Measurements from ENCODE around the gene TTF2.

DNA sequence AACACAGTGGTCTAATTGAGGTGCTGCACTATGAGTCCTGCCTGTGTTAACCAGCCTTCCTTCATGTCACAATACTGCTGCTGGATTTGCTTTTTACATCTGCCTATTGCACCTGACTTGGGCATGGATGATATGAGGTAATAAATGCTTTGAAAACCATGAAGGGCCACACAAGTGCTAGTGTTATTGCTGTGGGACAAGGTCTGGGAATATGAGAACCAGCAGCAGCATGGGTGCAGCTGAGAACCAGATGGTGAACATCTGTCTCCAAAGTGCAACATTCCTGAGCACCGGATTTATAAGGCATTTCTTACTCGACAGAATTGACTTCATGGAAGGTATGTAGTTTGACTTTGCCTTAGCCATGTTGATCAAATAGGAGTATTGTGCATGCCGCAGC lies 44.9 kb downstream of the TTF2 start:
- TF ChIP-seq CTCF (optimal IDR thresholded peaks at IDR 0.05 in 1 of 3, IDR thresholded peaks at IDR 0.05 in 1 of 3, conservative IDR thresholded peaks at IDR 0.05 in 1 of 3; ENCODE audit: extremely low read depth in 1 of 3, insufficient read depth in 2 of 3, low read length in 3 of 3) (no peak), EZH2 (IDR thresholded peaks at IDR 0.05; ENCODE audit: low read length) (no peak)

Data from keratinocyte (primary cell).